K562 (cell line): ENCODE measurements around the gene GABRB2. TPM values are rescaled to one million over a fixed set of nuclear protein-coding genes. Genes with fewer than 3 reads are reported as not detected.

ENCODE experiments used
- ATAC-seq: fragments of 200-7000 bp; cut with Tn5 transposase; 3 replicates; pipeline ENCODE4 v1.9.1; 2020; ENCODE audit warnings: moderate library complexity
- BruUV-seq: library from RNA; stranded (reverse); fragments of 400-500 nt; replicated peaks from 2 replicates; lab custom pipeline; 2021; lab: Mats Ljungman, UMichigan
- CTCF ChIA-PET: fragments of 300-600 bp; formaldehyde crosslinking; extraction: SDS; loops from one replicate; lab custom pipeline; 2021; ENCODE audit warnings: low intra/inter-chr PET ratio; lab: Yijun Ruan, JAX
- POLR2A ChIA-PET: fragments of 300-600, 350-650 bp; sonication (Branson Sonifier 250); formaldehyde crosslinking; extraction: SDS; loops from one replicate; lab custom pipeline; 2021; ENCODE audit warnings: antibody characterized with exemption, inconsistent platforms; lab: Yijun Ruan, JAX
- DNase-seq, 4 experiments: peaks; one replicate each; pipeline versions ENCODE4 v3.0.0 to v3.0.0-alpha.2; 2011 to 2018; ENCODE audit warnings: low spot score in 3 of 4, mixed read lengths in 3 of 4; ENCODE audit errors: extremely low read depth in 1 of 4
- FAIRE-seq: peaks from 2 replicates; lab custom pipeline; 2011; peaks lifted over from hg19 to GRCh38; lab: Jason Lieb, UNC
- H2AFZ ChIP-seq: 2 replicates; pipeline ENCODE4 v1.6.0; 2011; ENCODE audit warnings: low read depth, low read length, control low read depth, inconsistent platforms
- H3K27ac ChIP-seq: fragments of 200-600 bp; 3 replicates; pipeline ENCODE4 v1.8.0; 2011; ENCODE audit warnings: low read depth, mild to moderate bottlenecking, control low read depth, inconsistent platforms, low read length, moderate library complexity, mixed read lengths; ENCODE audit errors: extremely low read depth
- H3K27me3 ChIP-seq, 2 experiments: fragments of 300-600 bp in 1 of 2; 2 replicates in 1 of 2; 3 replicates in 1 of 2; pipeline versions ENCODE4 v1.6.0 to v1.8.0; 2011; ENCODE audit warnings: inconsistent platforms in 2 of 2, low read length in 2 of 2, mild to moderate bottlenecking in 1 of 2, mixed read lengths in 1 of 2, moderate library complexity in 1 of 2; ENCODE audit not compliant: control insufficient read depth in 2 of 2, insufficient read depth in 2 of 2
- H3K36me3 ChIP-seq: fragments of 300-600 bp; 3 replicates; pipeline ENCODE4 v1.8.0; 2011; ENCODE audit warnings: mild to moderate bottlenecking, low read length, inconsistent platforms; ENCODE audit not compliant: control insufficient read depth, insufficient read depth
- H3K4me1 ChIP-seq, 2 experiments: fragments of 200-600 bp in 1 of 2; replicated peaks in 1 of 2; 2 replicates in 1 of 2; 3 replicates in 1 of 2; pipeline versions ENCODE4 v1.5.1 to v1.8.0; 2011; ENCODE audit warnings: inconsistent platforms in 2 of 2, low read length in 2 of 2, mild to moderate bottlenecking in 1 of 2, mixed read lengths in 1 of 2, moderate library complexity in 1 of 2; ENCODE audit not compliant: control insufficient read depth in 2 of 2, insufficient read depth in 2 of 2
- H3K4me2 ChIP-seq: 2 replicates; pipeline ENCODE4 v1.6.1; 2011; ENCODE audit warnings: low read length, control low read depth, inconsistent platforms, mixed read lengths; ENCODE audit not compliant: insufficient read depth
- H3K4me3 ChIP-seq: fragments of 200-600 bp; sonication (generic), shearing (Covaris generic); 2 replicates; pipeline ENCODE4 v1.5.1; 2016; ENCODE audit warnings: control low read depth, inconsistent platforms
- H3K79me2 ChIP-seq: fragments of 200-600 bp; 3 replicates; pipeline ENCODE4 v1.8.0; 2011; ENCODE audit warnings: low read length, inconsistent platforms; ENCODE audit not compliant: control insufficient read depth, insufficient read depth
- H3K9ac ChIP-seq, 2 experiments: 2 replicates each; pipeline versions ENCODE4 v1.6.0 to v1.6.1; 2011; ENCODE audit warnings: low read depth in 2 of 2, low read length in 2 of 2, control low read depth in 1 of 2, inconsistent platforms in 1 of 2, mild to moderate bottlenecking in 1 of 2, mixed read lengths in 1 of 2; ENCODE audit not compliant: insufficient read depth in 1 of 2
- H3K9me1 ChIP-seq: one replicate; pipeline ENCODE4 v1.6.0; 2011; ENCODE audit warnings: inconsistent platforms, mild to moderate bottlenecking, low read length, moderate library complexity; ENCODE audit not compliant: control insufficient read depth, insufficient read depth
- H3K9me3 ChIP-seq: replicated peaks from 2 replicates; pipeline ENCODE4 v1.5.1; 2011; ENCODE audit warnings: low read depth, low read length, inconsistent platforms; ENCODE audit not compliant: control insufficient read depth, insufficient read depth
- H4K20me1 ChIP-seq: replicated peaks from 2 replicates; pipeline ENCODE4 v1.6.1; 2011; ENCODE audit warnings: low read length, inconsistent platforms, mixed read lengths; ENCODE audit not compliant: control insufficient read depth, insufficient read depth
- ADNP ChIP-seq: fragments of 200-800 bp; sonication (Bioruptor generic); IDR thresholded peaks from 2 replicates; pipeline ENCODE4 v1.6.1; 2016; ENCODE audit warnings: missing genetic modification characterization, missing compliant biosample characterization
- ATF4 ChIP-seq: fragments of 450-650 bp; formaldehyde crosslinking; IDR thresholded peaks from 2 replicates; pipeline ENCODE4 v1.4.0; 2022; ENCODE audit warnings: mild to moderate bottlenecking, moderate library complexity
- CREB3 ChIP-seq: fragments of 450-650 bp; conservative IDR thresholded peaks from 2 replicates; pipeline ENCODE4 v1.6.1; 2016; ENCODE audit warnings: missing genetic modification characterization, low read depth, mild to moderate bottlenecking, missing compliant biosample characterization, moderate library complexity
- DIDO1 ChIP-seq: fragments of 450-650 bp; IDR thresholded peaks from 2 replicates; pipeline ENCODE4 v1.6.1; 2016; ENCODE audit warnings: low read depth, missing biosample characterization, missing genetic modification characterization
- L3MBTL2 ChIP-seq: fragments of 450-650 bp; IDR thresholded peaks from 2 replicates; pipeline ENCODE4 v1.6.1; 2016; ENCODE audit warnings: mild to moderate bottlenecking, moderate library complexity
- MED1 ChIP-seq: sonication (generic); formaldehyde crosslinking; IDR thresholded peaks from 2 replicates; pipeline ENCODE4 v1.8.1; 2023; ENCODE audit warnings: missing genetic modification reagents, borderline replicate concordance
- MYNN ChIP-seq, 2 experiments: sonication (generic); formaldehyde crosslinking in 1 of 2; IDR thresholded peaks; 2 replicates each; pipeline versions ENCODE4 v1.5.0 to v1.6.1; 2016 to 2020; ENCODE audit warnings: antibody characterized with exemption in 1 of 2, missing genetic modification reagents in 1 of 2
- NR2F6 ChIP-seq: fragments of 450-650 bp; formaldehyde crosslinking; IDR thresholded peaks from 2 replicates; pipeline ENCODE4 v1.4.0; 2020; ENCODE audit warnings: mild to moderate bottlenecking
- POLR2H ChIP-seq: IDR thresholded peaks from 2 replicates; pipeline ENCODE4 v1.6.1; 2016; ENCODE audit warnings: missing genetic modification characterization, low read depth, mild to moderate bottlenecking, control low read depth, missing compliant biosample characterization, moderate library complexity
- RBFOX2 ChIP-seq: fragments of 200-400 bp; formaldehyde crosslinking; IDR thresholded peaks from 2 replicates; pipeline ENCODE4 v1.6.1; 2017; ENCODE audit warnings: low read depth, mild to moderate bottlenecking, low read length, moderate library complexity
- RBM39 ChIP-seq: fragments of 200-400 bp; formaldehyde crosslinking; optimal IDR thresholded peaks from 2 replicates; pipeline ENCODE3; 2018; ENCODE audit warnings: low read depth, low read length
- ZNF583 ChIP-seq: fragments of 250-450 bp; sonication (Bioruptor Pico); IDR thresholded peaks from 2 replicates; pipeline ENCODE4 v1.4.0; 2020
- ZNF717 ChIP-seq: fragments of 250-450 bp; sonication (Bioruptor Pico); IDR thresholded peaks from 2 replicates; pipeline ENCODE4 v1.5.0; 2021
- WGBS: fragments of 100-300 bp; shearing (Covaris generic); methylation state at CpG from one replicate; pipeline ENCODE4 v1.1.6; 2016; ENCODE audit warnings: low coverage, mixed read lengths; ENCODE audit not compliant: insufficient coverage; ENCODE audit errors: missing lambda C conversion rate; 5-methylcytosine and 5-hydroxymethylcytosine counted together
- in situ Hi-C: fragments of 300-500 bp; cut with MboI; formaldehyde crosslinking; loops from 4 replicates; pipeline ENCODE4 v1.15.0; 2018; ENCODE audit warnings: inconsistent platforms, mixed read lengths
- intact Hi-C: fragments of 100-400 bp; cut with micrococcal nuclease; formaldehyde crosslinking; loops from 2 replicates; pipeline ENCODE4 v1.14.2; 2022
- polyA plus RNA-seq, 8 experiments: library from polyadenylated mRNA; depleted of rRNA in 4 of 8; stranded (reverse) in 5 of 8; unstranded in 3 of 8; fragments of >200 nt; fragmentation: Nextera tagmentation in 2 of 8; fragmentation: Illumina TruSeq in 1 of 8; extraction: Ambion mirVana in 2 of 8; extraction: Trizol in 1 of 8; gene quantifications; 2 replicates each; pipeline versions ENCODE4 v1.2.1 to v1.2.3, GENCODE V29; 2011 to 2014; ENCODE audit warnings: inconsistent platforms in 1 of 8, missing spikeins in 1 of 8
- total RNA-seq, 7 experiments: library from RNA; depleted of rRNA in 6 of 7; stranded (reverse); fragments of >200 nt in 6 of 7; fragmentation: Illumina TruSeq in 2 of 7; extraction: Trizol in 2 of 7; gene quantifications; 2 replicates each; pipeline versions ENCODE4 v1.2.1 to v1.2.3, GENCODE V29; 2011 to 2021; ENCODE audit warnings: low replicate concordance in 1 of 7

Gene GABRB2
- total and polyA plus RNA-seq, 9 of the 15 experiments (the other 6 are each of a cell fraction or from before 2014, with no cell fraction given), result not detected

GRCh38 chr5:161547406-161547737, 847 bp upstream of the GABRB2 start:
- TF ChIP-seq ADNP (no peak), ZNF717 (CRISPR knock-in tag) (no peak), MED1 (CRISPR knock-in tag) (no peak), MYNN (IDR thresholded peaks at IDR 0.05) (no peak), MYNN (CRISPR knock-in tag; IDR thresholded peaks at IDR 0.05) (no peak), NR2F6 (no peak), ZNF583 (CRISPR knock-in tag) (no peak), ATF4 (CRISPR knock-in tag) (no peak), DIDO1 (tag) (no peak), L3MBTL2 (no peak), CREB3 (tag) (no peak), POLR2H (tag) (no peak), RBFOX2 (no peak), RBM39 (no peak)
- H2AFZ ChIP-seq, result no peak overlapping the region
- H3K79me2 ChIP-seq, result no peaks in the 10 kb centered on the region
- H3K4me1 ChIP-seq, result no peaks in the 10 kb centered on the region; a peak in 1 of 5 replicates
- H3K9ac ChIP-seq, result no peak overlapping the region
- FAIRE-seq (no peak), DNase-seq (no peak), ATAC-seq (no peak)
- ChIA-PET POLR2A (no interaction called here), CTCF (no interaction called here)
- no peak overlapping the region for H3K27ac ChIP-seq
- no peaks in the 10 kb centered on the region for H3K27me3 ChIP-seq
- no peak overlapping the region for H3K4me3 ChIP-seq
- H3K4me2 ChIP-seq, result no peak overlapping the region
- WGBS, result 0% methylated on average over 13 of the region's 17 CpGs
- no peaks in the 10 kb centered on the region for H3K9me1 ChIP-seq
- no peaks in the 10 kb centered on the region for H4K20me1 ChIP-seq
- no peaks in the 10 kb centered on the region for H3K36me3 ChIP-seq
- no peaks in the 10 kb centered on the region for H3K9me3 ChIP-seq
- intact Hi-C loops, result loop anchor here (10.0 kb wide), 1 partner anchor 1857 kb away; no protein-coding TSS in a partner anchor
- in situ Hi-C loops, result no loop called here
- no TSS peak for BruUV-seq
